GM12875 (cell line): ENCODE measurements around the gene GABRP.
"Not testable (repeated sequence)": the region's sequence is repeated elsewhere in the genome, so short reads cannot be mapped to it uniquely, and the experiment has no call there.

Source experiments
- H3K4me3 ChIP-seq: one replicate; pipeline ENCODE4 v1.5.1; 2011; ENCODE audit warnings: low read depth, low read length, control low read depth
- TF ChIP-seq, protein P1 (sequence below): IDR thresholded peaks from 2 replicates; pipeline ENCODE4 v1.5.1; 2011; ENCODE audit warnings: low read depth, mild to moderate bottlenecking, control low read depth, inconsistent platforms, low read length, moderate library complexity, borderline replicate concordance; ENCODE audit not compliant: insufficient read depth

The GABRP gene

DNA sequence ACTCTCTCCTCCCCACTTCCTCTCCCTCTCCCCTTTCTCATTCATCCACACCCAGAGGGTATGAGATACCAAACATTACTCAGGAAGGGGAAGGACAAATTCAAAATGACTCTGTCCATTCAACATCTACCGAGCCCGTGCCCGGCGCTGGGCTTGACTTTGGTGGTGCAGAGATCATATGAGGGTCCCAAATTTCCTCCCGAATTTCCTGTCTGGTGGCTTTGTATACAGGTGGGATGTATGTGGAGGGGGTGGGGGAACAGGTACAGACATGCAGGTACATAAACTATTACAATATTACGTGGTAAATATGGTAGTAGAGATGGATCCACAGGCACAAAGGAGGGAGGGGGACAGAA, 21.8 kb upstream of the GABRP start:
- TF ChIP-seq, protein P1, sequence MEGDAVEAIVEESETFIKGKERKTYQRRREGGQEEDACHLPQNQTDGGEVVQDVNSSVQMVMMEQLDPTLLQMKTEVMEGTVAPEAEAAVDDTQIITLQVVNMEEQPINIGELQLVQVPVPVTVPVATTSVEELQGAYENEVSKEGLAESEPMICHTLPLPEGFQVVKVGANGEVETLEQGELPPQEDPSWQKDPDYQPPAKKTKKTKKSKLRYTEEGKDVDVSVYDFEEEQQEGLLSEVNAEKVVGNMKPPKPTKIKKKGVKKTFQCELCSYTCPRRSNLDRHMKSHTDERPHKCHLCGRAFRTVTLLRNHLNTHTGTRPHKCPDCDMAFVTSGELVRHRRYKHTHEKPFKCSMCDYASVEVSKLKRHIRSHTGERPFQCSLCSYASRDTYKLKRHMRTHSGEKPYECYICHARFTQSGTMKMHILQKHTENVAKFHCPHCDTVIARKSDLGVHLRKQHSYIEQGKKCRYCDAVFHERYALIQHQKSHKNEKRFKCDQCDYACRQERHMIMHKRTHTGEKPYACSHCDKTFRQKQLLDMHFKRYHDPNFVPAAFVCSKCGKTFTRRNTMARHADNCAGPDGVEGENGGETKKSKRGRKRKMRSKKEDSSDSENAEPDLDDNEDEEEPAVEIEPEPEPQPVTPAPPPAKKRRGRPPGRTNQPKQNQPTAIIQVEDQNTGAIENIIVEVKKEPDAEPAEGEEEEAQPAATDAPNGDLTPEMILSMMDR: no peak

GRCh38 chr5:170762298-170762697, 21.2 kb upstream of the GABRP start:
- not testable (repeated sequence) for H3K4me3 ChIP-seq

More for the DNA sequence above, 21.8 kb upstream of the GABRP start:
- H3K4me3 ChIP-seq: no peak overlapping the region

DNA sequence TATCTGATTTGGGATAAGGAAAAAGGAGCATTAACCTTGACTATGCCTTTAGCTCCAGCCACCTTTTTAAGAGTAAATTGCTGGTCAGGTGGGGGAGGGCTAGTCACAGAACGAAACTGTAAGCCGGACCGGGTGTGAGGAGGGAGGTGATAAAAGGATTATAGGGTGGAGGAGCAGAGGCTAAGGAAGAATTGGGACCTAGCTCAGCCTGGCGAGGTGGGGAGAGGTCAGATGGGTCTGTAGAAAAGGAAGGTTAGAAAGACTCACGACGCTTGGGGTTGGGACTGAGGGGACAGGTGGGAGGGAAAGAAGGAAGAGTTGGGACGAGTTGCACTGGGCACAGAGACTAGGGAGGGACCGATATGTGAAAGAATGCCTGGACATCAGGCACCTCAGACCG, 17.7 kb upstream of the GABRP start:
- not testable (repeated sequence) for H3K4me3 ChIP-seq

GRCh38 chr5:170769246-170769645, 14.3 kb upstream of the GABRP start:
- TF ChIP-seq, protein P1: no peak

DNA sequence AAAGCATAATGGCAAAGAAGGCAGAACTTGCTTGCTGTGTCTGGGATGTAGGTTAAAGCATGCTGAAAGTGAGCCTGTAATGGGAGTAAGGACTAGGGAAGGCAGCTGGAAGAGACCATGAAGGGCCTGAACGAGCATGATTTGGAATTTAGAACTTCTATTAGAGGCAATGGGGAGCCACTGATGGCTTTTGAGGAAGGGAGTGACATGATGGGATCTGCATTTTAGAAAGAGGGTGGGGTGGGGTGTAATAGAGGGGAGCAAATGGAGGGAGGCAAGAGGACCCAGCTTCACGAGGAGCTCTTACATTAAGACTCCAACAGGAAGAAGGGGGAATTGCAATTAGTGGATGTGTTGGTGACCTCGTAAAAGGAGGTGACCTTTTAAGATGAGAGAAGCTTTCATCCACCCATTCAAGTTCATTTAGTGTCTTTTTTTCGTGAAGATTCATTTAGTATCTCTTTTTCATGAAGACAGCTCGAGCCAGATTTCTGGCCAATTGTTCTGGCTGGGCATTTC, 13.6 kb upstream of the GABRP start:
- TF ChIP-seq, protein P1: 0 out of 2 replicates have a peak, but pooled peaks have one; percentile 11
- H3K4me3 ChIP-seq: no peak overlapping the region

More at GRCh38 chr5:170769246-170769645, 14.3 kb upstream of the GABRP start:
- no peak overlapping the region for H3K4me3 ChIP-seq

DNA sequence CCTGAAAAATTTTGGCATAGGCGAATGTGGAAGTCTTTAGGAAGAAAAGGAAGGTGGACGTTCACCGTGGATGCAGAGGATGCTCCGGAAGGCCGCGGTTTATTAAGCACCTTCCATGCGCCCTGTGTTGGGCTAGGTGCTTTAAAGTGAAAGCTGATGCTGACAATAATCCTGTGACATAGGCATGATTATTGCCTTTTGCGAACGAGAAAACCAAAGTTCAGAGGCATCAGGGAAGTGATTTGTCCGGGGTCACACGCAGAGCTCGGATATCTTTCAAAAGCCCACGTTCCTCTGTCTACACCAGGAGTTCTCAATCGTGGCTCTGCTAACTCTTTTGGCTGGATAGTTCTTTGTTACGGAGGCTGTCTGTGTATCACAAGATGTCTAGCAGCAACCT, 12.0 kb upstream of the GABRP start:
- H3K4me3 ChIP-seq: no peak overlapping the region
- TF ChIP-seq, protein P1: no peak

GRCh38 chr5:170773024-170773985, 10.2 kb upstream of the GABRP start:
- no peak overlapping the region for H3K4me3 ChIP-seq
- TF ChIP-seq, protein P1: no peak

DNA sequence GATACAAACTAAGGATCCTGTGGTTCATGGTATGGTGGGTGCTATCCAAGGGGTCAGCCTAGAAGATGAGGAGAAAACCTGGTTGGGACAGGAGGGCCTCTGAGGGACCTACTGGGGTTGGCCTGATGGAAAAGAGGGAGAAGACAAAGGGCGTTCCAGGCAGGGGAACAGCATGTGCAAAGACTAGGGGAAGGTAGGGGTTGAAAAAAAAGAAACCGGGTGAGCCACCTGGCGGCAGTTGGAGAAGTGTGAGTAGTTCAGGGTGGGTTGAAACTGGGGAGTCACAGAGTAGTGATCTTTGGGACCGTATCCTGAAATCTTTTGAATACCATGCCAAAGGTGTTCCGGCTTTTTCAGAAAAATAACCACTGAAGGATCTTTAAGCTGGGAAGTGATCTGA, 8.7 kb upstream of the GABRP start:
- H3K4me3 ChIP-seq: no peak overlapping the region
- TF ChIP-seq, protein P1: no peak
